Lung (tissue), 12 donors: ENCODE measurements around the gene TTYH2. TPM values are rescaled to one million over a fixed set of nuclear protein-coding genes. Genes with fewer than 3 reads are reported as not detected.

Experiments used
- ATAC-seq: fragments of 200-7000 bp; cut with Tn5 transposase; one replicate; pipeline ENCODE4 v1.9.1; 2020; ENCODE audit warnings: moderate number of reproducible peaks; ENCODE audit not compliant: insufficient read depth, low FRiP score
- DNase-seq, 3 donors: peaks; one replicate each; pipeline ENCODE4 v3.0.0-alpha.2; 2013 to 2017
- H3K27ac ChIP-seq, 2 donors: one replicate each; pipeline ENCODE4 v1.5.1; 2013; ENCODE audit warnings: mild to moderate bottlenecking in 2 of 2, moderate library complexity in 2 of 2, control low read depth in 1 of 2, inconsistent platforms in 1 of 2, low read depth in 1 of 2, low read length in 1 of 2
- H3K27me3 ChIP-seq, 3 donors: one replicate each; pipeline ENCODE4 v1.5.1; 2013; ENCODE audit warnings: low read length in 2 of 3; ENCODE audit not compliant: control insufficient read depth in 3 of 3, insufficient read depth in 3 of 3
- H3K36me3 ChIP-seq, 4 donors: one replicate each; pipeline ENCODE4 v1.5.1; 2013; ENCODE audit warnings: low read length in 4 of 4, mild to moderate bottlenecking in 1 of 4, moderate library complexity in 1 of 4; ENCODE audit not compliant: control insufficient read depth in 4 of 4, insufficient read depth in 4 of 4
- H3K4me1 ChIP-seq, 5 donors: one replicate each; pipeline ENCODE4 v1.5.1; 2013; ENCODE audit warnings: low read length in 5 of 5, mild to moderate bottlenecking in 2 of 5, moderate library complexity in 1 of 5; ENCODE audit not compliant: control insufficient read depth in 5 of 5, insufficient read depth in 5 of 5
- H3K4me3 ChIP-seq: one replicate; pipeline ENCODE4 v1.5.1; 2013; ENCODE audit warnings: mild to moderate bottlenecking, control low read depth, moderate library complexity
- H3K9ac ChIP-seq, 2 donors: one replicate each; pipeline ENCODE4 v1.5.1; 2013; ENCODE audit warnings: low read length in 2 of 2, control low read depth in 1 of 2; ENCODE audit not compliant: insufficient read depth in 1 of 2
- H3K9me3 ChIP-seq, 4 donors: one replicate each; pipeline ENCODE4 v1.5.1; 2013; ENCODE audit warnings: low read length in 3 of 4, mild to moderate bottlenecking in 1 of 4, moderate library complexity in 1 of 4; ENCODE audit not compliant: control insufficient read depth in 4 of 4, insufficient read depth in 3 of 4
- WGBS, 2 donors: extraction: QIAGEN DNeasy Blood & Tissue Kit; methylation state at CpG; one replicate each; pipeline ENCODE4 v1.1.7; 2013; 5-methylcytosine and 5-hydroxymethylcytosine counted together
- polyA plus RNA-seq, 2 donors: library from polyadenylated mRNA; stranded (reverse); fragments of 200-250 nt; gene quantifications; one replicate each; pipeline ENCODE4 v1.2.1, GENCODE V29; 2013
- total RNA-seq, 2 donors: library from RNA; depleted of rRNA in 1 of 2; stranded (reverse); fragments of >200 nt in 1 of 2; gene quantifications; one replicate each; pipeline ENCODE4 v1.2.1, GENCODE V29; 2014 to 2021
- TF ChIP-seq, protein P1 (sequence below): IDR thresholded peaks from 2 replicates; pipeline ENCODE4 v1.5.1; 2012; ENCODE audit warnings: mild to moderate bottlenecking; ENCODE audit errors: control extremely low read depth, extremely low read depth
- donor health status: control.
- donor health status: control.
- donor health status: Bipolar disorder and iron deficiency.
- donor health status: healthy.
- donor health status: DM: yes; HTN: yes; CAD: no.

TTYH2 gene
- total and polyA plus RNA-seq, 4 donors = 2.3 to 10.6 (median 5.4) TPM

DNA sequence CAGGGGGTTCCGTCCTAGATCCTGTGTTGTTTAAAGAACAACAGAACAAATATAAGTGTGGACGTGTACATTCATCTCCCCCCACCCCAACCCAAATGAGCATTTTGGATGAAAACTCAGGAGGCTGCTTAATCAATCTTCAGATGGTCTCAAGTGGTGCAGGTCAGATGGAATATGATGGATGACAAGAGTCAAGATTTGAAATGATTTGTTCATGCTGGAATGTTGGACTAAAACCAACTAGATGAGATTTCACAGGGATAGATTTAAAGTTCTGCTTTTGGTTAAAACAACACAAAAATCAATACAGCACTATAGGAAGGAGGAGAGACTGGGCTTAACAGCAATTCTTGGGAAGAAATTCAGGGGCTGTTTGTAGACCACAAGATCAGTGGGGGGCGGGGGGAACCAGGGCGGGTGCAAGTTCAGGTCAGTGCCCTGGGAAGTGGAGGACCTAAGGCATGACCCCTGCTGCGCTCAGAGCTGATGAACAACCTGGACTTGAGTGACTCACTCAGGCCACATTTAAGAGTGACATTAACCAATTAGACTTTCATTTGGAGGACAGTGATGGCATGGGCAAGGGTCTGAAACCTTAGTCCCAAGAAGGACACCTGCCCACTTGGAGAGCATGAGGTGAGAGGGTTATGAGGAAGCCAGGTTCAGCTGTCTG lies 15.1 kb downstream of the TTYH2 start:
- Histone ChIP-seq H3K36me3 (peaks cover 0 to 7% (median 6%) of the 10 kb centered on the region in 4 donors), H3K9me3 (no peaks in the 10 kb centered on the region), H3K4me3 (no peak overlapping the region), H3K27me3 (no peaks in the 10 kb centered on the region), H3K27ac (no peak overlapping the region), H3K9ac (no peak overlapping the region), H3K4me1 (no peaks in the 10 kb centered on the region)
- ATAC-seq (no peak), DNase-seq (no peak)
- 86 to 90% methylated on average over 5 of the region's 5 CpGs for WGBS, 2 donors
- TF ChIP-seq, protein P1, sequence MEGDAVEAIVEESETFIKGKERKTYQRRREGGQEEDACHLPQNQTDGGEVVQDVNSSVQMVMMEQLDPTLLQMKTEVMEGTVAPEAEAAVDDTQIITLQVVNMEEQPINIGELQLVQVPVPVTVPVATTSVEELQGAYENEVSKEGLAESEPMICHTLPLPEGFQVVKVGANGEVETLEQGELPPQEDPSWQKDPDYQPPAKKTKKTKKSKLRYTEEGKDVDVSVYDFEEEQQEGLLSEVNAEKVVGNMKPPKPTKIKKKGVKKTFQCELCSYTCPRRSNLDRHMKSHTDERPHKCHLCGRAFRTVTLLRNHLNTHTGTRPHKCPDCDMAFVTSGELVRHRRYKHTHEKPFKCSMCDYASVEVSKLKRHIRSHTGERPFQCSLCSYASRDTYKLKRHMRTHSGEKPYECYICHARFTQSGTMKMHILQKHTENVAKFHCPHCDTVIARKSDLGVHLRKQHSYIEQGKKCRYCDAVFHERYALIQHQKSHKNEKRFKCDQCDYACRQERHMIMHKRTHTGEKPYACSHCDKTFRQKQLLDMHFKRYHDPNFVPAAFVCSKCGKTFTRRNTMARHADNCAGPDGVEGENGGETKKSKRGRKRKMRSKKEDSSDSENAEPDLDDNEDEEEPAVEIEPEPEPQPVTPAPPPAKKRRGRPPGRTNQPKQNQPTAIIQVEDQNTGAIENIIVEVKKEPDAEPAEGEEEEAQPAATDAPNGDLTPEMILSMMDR = no peak

- H3K27ac ChIP-seq = no peak overlapping the region
- no peaks in the 10 kb centered on the region for H3K27me3 ChIP-seq
- no peaks in the 10 kb centered on the region for H3K9me3 ChIP-seq
- ATAC-seq = no peak
- DNase-seq = no peak
- WGBS, 2 donors = 93 to 95% methylated on average over 16 of the region's 16 CpGs
- TF ChIP-seq, protein P1 = no peak
- H3K4me1 ChIP-seq = peaks cover 0 to 2% (median 0%) of the 10 kb centered on the region in 5 donors
- H3K36me3 ChIP-seq = peaks cover 0 to 5% (median 4%) of the 10 kb centered on the region in 4 donors
- H3K4me3 ChIP-seq = no peak overlapping the region
- no peak overlapping the region for H3K9ac ChIP-seq
Observed at GRCh38 chr17:74230896-74231295, 17.5 kb downstream of the TTYH2 start.

GRCh38 chr17:74231928-74232907 lies 18.8 kb downstream of the TTYH2 start:
- DNase-seq (no peak), ATAC-seq (no peak)
- Histone ChIP-seq H3K27ac (no peak overlapping the region), H3K4me1 (peaks cover 0 to 3% (median 0%) of the 10 kb centered on the region in 5 donors), H3K4me3 (no peak overlapping the region), H3K27me3 (no peaks in the 10 kb centered on the region), H3K9me3 (no peaks in the 10 kb centered on the region), H3K9ac (no peak overlapping the region), H3K36me3 (peaks cover 0 to 5% (median 4%) of the 10 kb centered on the region in 4 donors)
- WGBS, 2 donors = 83 to 88% methylated on average over 17 of the region's 17 CpGs
- TF ChIP-seq, protein P1 = no peak
